HG03139 (cell line): ENCODE results near the gene LRP2.
"Not testable (repeated sequence)": the region's sequence is repeated elsewhere in the genome, so short reads cannot be mapped to it uniquely, and the experiment has no call there.

Experiments used
- ATAC-seq: cut with Tn5 transposase; IDR thresholded peaks from one replicate; pipeline ENCODE4 v1.9.1; 2021; ENCODE audit not compliant: unreplicated experiment

LRP2 gene

GRCh38 chr2:169362118-169362893 is at the start of gene LRP2:
LRP2 (minus strand) TSS chr2:169362534; CDS start chr2:169362399, 135 bp downstream.
- ATAC-seq, result no peak

- no peak for ATAC-seq
These were observed 44.6 kb upstream of the LRP2 start for GRCh38 chr2:169406891-169407290.

DNA sequence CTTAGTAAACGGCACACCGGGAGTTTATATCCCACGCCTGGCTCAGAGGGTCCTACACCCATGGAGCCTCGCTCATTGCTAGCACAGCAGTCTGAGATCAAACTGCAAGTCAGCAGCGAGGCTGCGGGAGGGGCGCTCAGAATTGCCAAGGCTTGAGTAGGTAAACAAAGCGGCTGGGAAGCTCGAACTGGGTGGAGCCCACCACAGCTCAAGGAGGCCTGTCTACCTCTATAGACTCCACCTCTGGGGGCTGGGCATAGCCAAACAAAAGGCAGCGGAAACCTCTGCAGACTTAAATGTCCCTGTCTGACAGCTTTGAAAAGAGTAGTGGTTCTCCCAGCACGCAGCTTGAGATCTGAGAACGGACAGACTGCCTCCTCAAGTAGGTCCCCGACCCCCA is 37.2 kb upstream of the LRP2 start:
- not testable (repeated sequence) for ATAC-seq

DNA sequence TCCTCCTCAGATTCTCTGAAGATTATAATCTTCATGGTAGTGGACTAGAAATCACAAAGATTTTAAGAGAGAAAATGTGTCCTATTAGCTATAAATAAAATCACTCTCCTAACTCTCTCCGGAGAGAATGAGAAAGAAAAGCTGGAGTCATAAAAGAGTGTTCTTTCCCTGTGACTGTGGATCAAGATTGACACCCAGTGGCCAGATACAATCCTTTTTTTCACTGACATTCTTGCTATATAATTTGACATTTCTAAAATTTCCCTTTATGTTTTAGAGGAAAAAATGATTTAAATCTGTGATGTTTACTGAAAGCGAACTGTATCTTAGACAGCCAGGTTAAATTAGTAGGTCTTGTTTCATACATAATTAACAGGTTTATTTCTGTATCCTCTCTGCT is 35.4 kb upstream of the LRP2 start:
- ATAC-seq, result no peak

DNA sequence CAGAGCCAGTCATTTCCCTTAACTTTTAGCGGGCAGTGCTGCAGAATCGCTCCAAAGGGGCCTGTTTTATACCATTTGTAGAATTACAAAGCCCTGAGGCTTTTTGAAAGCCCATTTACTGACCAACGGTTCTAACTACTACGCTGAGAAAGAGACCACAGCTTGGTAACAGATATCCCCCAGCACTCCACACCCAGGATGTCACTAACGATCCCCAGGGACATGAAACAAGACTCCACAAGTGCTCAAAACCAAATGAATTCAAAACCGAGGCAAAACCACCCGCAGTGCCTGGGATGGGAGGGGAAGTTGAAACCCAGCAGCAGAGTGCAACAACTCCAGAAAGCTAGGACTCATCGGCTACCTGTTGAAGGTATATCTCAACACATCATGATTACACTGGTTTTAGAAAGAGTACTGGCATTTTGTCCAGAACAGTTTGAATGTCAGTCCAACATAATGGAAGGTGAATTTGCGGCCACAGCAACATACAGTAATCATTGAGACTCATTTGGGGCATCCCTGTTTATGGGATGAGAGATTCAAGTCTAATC is 33.6 kb upstream of the LRP2 start:
- ATAC-seq, result no peak

DNA sequence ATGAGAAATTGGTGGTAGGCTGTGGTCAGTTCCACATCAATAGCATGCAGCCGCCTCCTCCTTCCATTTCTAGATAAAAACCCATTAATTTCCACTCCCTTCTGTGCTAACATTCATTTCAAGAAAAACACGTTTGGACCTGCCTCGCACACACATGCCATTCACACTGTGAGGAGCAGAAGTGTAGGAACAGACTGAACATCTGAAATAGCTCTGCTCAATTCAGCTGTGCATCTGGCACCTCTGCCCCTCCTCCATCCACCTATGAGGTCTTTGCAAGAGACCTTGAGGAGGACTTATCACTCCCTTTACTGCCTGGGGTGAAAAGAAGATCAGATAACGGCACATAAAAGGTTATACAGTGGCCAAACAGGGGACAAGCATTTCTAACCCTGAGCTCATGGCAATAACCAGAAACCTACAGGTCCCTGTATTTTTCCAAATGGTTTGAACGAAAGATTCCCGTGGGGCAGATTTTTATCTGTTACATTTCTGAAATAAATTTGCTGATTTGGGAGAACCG is 30.8 kb upstream of the LRP2 start:
- ATAC-seq, result no peak

- ATAC-seq, result no peak
These were observed 28.9 kb upstream of the LRP2 start for GRCh38 chr2:169391236-169391635.

DNA sequence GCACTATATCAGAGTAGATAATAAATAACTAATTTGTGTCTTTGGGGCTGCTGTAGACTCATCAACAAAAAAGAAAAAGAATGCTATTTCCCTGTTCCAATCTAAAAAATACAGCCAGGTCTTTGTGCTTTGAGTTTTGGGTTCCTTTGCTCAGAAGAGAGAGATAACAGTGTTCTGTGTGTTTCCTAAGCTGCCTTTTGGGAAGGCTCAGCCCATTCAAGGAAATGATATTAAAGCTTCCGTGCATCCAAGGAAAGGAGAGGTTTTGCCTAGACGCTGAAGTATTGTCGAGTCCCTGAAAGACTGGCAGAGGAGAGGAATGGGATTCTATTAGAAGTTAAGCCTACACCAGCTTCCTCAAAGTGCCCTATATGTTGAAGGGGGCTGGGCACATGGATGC is 25.8 kb upstream of the LRP2 start:
- ATAC-seq, result no peak

DNA sequence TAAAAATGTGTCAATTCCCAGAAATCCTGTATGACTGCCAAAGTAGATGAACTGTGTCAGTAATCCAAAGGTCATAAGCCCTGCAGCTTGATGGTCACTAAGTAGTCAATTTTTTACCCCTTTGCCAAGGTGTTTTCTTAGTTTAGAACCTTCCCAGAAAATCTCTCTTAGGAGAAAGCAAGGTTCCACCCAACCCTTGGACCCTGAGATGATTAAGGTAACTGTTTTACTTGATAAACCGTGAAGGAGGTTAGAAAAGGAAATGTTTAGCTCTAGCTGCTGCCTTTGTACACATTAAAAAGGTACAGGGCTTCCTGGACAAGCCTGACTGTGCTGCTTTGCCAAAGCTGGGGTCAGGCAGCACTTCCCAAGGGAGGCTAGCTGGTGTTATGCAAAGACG is 24.4 kb upstream of the LRP2 start:
- ATAC-seq, result no peak

DNA sequence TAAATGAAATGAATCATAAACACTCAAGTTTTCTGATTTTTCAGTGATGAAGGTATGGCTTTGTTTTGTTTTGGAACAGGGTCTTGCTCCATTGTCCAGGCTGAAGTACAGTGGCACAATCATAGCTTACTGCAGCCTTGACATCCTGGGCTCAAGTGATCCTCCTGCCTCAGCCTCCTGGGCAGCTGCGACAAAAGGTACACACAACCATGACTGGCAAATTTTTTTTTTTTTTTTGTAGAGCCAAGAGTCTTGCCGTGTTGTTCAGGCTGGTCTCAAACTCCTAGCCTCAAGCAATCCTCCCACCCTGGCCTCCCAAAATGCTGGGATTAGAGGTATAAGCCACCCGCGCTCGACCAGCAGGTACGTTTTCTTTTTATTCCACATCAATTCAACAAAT is 22.5 kb upstream of the LRP2 start:
- no peak for ATAC-seq

- no peak for ATAC-seq
These were observed 10.2 kb upstream of the LRP2 start for GRCh38 chr2:169372561-169372960.

DNA sequence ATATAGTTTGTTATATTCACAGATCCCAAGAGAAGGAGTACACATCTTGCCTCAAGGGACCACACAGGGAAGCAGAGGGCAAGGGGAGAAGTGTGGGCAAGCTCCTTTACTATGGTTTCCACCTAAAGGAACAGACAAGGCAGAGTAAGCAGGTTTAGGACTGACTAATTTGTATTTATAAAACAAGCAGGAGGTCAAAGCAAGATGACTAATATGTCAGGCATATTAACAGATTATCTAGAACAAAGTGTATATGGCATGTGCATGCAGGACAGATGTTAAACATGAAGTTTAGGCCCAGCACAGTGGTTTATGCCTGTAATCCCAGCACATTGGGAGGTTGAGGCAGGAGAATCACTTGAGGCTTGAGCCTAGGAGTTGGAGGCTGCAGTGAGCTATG is 3.7 kb upstream of the LRP2 start:
- ATAC-seq, result no peak

DNA sequence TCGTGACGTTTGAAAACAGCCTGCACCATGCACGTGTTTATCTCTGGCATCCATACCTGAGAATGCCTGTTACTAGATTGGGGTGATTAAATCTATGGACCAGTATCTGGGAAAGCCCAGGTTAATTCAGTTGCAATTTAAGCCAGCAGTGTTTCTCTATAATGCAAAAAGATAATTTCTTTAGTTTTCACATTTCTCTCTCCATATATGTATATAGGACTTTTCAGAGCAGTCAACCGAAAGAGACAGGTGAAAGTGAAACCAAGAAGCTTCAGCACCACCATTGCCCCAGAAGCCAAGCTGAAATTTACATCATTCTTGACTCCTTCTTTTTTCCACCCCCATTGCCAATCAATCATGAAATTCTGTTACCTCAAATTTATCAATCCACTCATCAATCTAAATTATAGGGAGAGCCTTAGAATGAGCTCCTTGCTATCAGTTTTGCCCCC is 2.7 kb upstream of the LRP2 start:
- ATAC-seq, result peak; percentile 50

DNA sequence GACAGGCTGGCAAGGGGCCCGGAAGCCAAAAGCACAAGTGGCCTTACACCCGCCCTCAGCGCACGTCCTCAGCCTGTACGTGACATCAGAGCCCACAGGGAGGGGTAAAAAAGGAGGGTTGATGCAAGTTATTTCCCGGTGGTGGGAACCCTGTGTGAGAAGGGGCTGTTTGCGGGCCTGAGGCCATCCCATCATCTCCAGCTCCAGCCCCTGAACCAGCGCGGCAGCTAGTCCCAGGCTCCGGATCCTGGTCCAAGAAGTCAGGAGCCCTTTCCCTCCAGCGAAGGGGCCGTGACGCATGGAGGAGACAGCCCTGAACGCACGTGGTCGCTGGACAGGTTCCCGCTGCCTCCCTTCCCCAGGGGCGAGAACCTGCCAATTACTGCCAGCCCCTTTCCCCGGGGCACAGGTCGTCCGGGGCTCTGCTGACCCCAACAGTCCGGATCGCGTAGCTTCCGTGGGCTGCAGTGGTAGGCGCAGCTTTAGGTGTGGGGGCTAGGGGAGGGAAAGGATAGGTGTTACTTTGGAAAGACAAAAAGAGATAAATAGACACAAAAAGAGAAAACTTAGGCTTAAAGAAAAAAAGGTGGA is 1.3 kb upstream of the LRP2 start:
- peak; percentile 37 for ATAC-seq

DNA sequence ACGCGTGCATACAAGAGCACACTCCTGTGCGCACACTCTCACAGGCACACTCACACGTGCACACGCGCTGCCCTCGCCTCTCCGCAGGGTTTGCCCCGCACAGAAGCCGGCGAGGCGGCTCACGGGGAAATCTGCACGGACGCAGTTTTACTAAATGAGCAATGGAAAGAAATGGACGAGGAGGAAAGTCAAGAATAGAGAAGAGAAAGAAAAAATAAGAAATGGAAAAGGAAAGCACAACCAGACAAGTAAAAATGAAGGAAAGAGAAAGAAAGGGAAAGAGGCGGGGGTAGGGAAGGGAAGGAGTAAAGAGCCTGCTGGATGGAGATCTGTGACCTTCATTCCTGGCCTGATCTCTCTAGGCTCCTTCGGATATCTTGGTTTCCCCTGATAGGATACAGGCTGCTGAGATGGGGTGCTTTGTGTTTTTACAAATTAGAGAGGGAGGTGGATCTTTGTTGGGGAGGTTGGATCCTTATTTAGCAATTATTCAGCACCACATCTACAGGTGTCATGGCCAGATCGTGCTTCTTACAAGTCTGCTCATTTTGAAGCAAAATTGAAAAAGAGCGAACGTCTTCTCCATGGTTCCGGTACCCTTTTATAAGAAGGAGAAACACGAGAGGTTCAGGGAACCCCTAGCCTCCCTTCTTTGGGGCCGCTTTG is 693 bp upstream of the LRP2 start:
- no peak for ATAC-seq

GRCh38 chr2:169361706-169362117 is 622 bp downstream of the LRP2 start:
- ATAC-seq, result no peak

GRCh38 chr2:169360984-169361705 is 1.2 kb downstream of the LRP2 start:
- no peak for ATAC-seq

GRCh38 chr2:169358016-169358415 is 4.3 kb downstream of the LRP2 start:
- no peak for ATAC-seq

DNA sequence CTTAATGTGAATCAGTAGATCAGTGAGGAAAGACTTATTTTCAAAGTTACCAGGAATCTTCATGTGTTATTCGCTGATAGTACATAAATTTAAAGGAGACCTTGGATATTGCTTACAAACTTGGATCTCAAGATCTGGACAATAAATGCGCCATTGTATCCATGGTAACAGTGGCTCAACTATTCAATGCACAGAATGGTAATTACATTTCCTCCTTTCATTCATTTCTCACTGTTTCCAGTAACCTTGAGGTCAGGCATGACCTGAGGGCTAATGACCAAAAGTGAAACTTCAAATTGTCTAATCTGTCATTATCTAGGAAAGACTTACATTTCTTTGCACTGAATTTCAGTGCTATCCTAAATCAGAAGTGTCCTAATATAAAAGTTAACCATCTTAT is 8.1 kb downstream of the LRP2 start:
- no peak for ATAC-seq

DNA sequence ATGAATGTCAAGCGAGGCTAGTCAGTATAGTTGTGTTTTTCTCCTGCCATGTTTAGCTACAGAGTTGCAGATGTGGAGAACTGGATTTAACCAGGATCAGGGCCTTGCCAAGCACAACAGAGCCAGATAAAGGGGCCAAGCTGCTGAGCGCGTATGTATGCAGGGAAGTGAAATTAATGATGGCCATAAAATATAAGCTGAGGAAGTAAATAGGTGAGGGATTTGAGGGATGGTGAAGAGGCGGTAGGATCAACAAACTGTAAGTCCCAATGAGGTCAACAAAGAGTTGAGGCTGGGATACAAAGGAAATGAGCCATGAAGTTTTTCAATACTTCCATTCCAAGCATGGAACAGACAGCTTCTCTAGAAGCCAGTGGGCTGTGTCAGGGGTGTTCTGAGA is 10.6 kb downstream of the LRP2 start:
- no peak for ATAC-seq

GRCh38 chr2:169349535-169349934 is 12.8 kb downstream of the LRP2 start:
- no peak for ATAC-seq
